Osteoblast (primary cell): ENCODE data around the gene MYO5B. TPM values are rescaled to one million over a fixed set of nuclear protein-coding genes. Genes with fewer than 3 reads are reported as not detected.

ENCODE experiments used
- DNase-seq: peaks from one replicate; pipeline ENCODE4 v3.0.0; 2011; ENCODE audit warnings: low spot score, mixed read lengths; ENCODE audit not compliant: insufficient read length; ENCODE audit errors: missing footprints
- H2AFZ ChIP-seq: 2 replicates; pipeline ENCODE4 v1.6.0; 2011; ENCODE audit warnings: mild to moderate bottlenecking, low read length
- H3K27ac ChIP-seq: 2 replicates; pipeline ENCODE4 v1.5.1; 2011; ENCODE audit warnings: mild to moderate bottlenecking, low read depth, low read length, moderate library complexity
- H3K27me3 ChIP-seq: 2 replicates; pipeline ENCODE4 v1.6.0; 2012; ENCODE audit warnings: mild to moderate bottlenecking, control low read depth, inconsistent platforms, low read length, moderate library complexity; ENCODE audit not compliant: insufficient read depth
- H3K36me3 ChIP-seq: 2 replicates; pipeline ENCODE4 v1.5.1; 2011; ENCODE audit warnings: mild to moderate bottlenecking, low read length, control low read depth, moderate library complexity; ENCODE audit not compliant: insufficient read depth
- H3K4me1 ChIP-seq: 2 replicates; pipeline ENCODE4 v1.5.1; 2011; ENCODE audit warnings: mild to moderate bottlenecking, low read length, control low read depth, moderate library complexity; ENCODE audit not compliant: insufficient read depth
- H3K4me2 ChIP-seq: 2 replicates; pipeline ENCODE4 v1.6.0; 2011; ENCODE audit warnings: mild to moderate bottlenecking, low read length; ENCODE audit not compliant: insufficient read depth
- H3K4me3 ChIP-seq: fragments of 200-600 bp; sonication (generic); 3 replicates; pipeline ENCODE4 v1.5.1; 2012; ENCODE audit warnings: mild to moderate bottlenecking, low read length, inconsistent platforms; ENCODE audit not compliant: insufficient read depth
- H3K79me2 ChIP-seq: 2 replicates; pipeline ENCODE4 v1.6.0; 2012; ENCODE audit warnings: mild to moderate bottlenecking, low read length, control low read depth, inconsistent platforms; ENCODE audit not compliant: insufficient read depth
- H3K9me3 ChIP-seq: 2 replicates; pipeline ENCODE4 v1.5.1; 2011; ENCODE audit warnings: low read depth, low read length, control low read depth
- H4K20me1 ChIP-seq: 2 replicates; pipeline ENCODE4 v1.6.0; 2012; ENCODE audit warnings: mild to moderate bottlenecking, low read length, control low read depth; ENCODE audit not compliant: insufficient read depth
- total RNA-seq: library from RNA; depleted of rRNA; stranded (reverse); fragments of >200 nt; gene quantifications from 2 replicates; pipeline ENCODE4 v1.2.3, GENCODE V29; 2012
- TF ChIP-seq, protein P1 (sequence below): IDR thresholded peaks from 2 replicates; pipeline ENCODE4 v1.5.1; 2011; ENCODE audit warnings: mild to moderate bottlenecking, low read depth, low read length, moderate library complexity; ENCODE audit errors: extremely low read depth

The MYO5B gene
- total RNA-seq, 1 donor = 0.36 TPM

GRCh38 chr18:50024466-50024865, 170.5 kb downstream of the MYO5B start:
- H4K20me1 ChIP-seq = no peaks in the 10 kb centered on the region
- no peaks in the 10 kb centered on the region for H3K79me2 ChIP-seq
- H3K36me3 ChIP-seq = no peaks in the 10 kb centered on the region
- no peaks in the 10 kb centered on the region for H3K9me3 ChIP-seq
- no peak overlapping the region for H2AFZ ChIP-seq
- H3K27ac ChIP-seq = no peak overlapping the region
- TF ChIP-seq, protein P1, sequence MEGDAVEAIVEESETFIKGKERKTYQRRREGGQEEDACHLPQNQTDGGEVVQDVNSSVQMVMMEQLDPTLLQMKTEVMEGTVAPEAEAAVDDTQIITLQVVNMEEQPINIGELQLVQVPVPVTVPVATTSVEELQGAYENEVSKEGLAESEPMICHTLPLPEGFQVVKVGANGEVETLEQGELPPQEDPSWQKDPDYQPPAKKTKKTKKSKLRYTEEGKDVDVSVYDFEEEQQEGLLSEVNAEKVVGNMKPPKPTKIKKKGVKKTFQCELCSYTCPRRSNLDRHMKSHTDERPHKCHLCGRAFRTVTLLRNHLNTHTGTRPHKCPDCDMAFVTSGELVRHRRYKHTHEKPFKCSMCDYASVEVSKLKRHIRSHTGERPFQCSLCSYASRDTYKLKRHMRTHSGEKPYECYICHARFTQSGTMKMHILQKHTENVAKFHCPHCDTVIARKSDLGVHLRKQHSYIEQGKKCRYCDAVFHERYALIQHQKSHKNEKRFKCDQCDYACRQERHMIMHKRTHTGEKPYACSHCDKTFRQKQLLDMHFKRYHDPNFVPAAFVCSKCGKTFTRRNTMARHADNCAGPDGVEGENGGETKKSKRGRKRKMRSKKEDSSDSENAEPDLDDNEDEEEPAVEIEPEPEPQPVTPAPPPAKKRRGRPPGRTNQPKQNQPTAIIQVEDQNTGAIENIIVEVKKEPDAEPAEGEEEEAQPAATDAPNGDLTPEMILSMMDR = no peak
- H3K4me1 ChIP-seq = no peaks in the 10 kb centered on the region
- no peak overlapping the region for H3K4me2 ChIP-seq
- no peaks in the 10 kb centered on the region for H3K27me3 ChIP-seq
- DNase-seq = no peak
- no peak overlapping the region for H3K4me3 ChIP-seq

DNA sequence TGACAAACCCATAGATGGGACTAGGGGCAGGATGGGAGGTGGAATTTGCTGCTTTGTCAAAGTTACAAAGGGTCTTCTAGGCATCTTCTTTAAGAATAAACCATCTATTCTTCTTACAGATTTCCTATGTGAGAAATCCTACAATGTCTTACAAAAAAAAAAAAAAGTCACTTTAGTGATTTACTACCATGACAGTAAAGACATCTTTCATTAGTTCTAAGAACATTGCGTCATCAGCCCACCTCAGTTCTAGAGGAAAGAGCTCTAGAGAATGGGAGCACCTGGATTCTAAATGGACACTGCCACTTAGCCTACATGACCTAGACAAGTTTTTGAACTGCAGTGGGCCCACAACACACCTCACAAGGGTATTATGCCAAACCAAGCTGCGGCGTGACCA, 172.0 kb downstream of the MYO5B start:
- TF ChIP-seq, protein P1 = no peak
- no peaks in the 10 kb centered on the region for H3K27me3 ChIP-seq
- H3K4me3 ChIP-seq = no peak overlapping the region
- no peaks in the 10 kb centered on the region for H3K9me3 ChIP-seq
- H3K4me1 ChIP-seq = no peaks in the 10 kb centered on the region
- H3K36me3 ChIP-seq = no peaks in the 10 kb centered on the region
- H3K27ac ChIP-seq = no peak overlapping the region
- H3K79me2 ChIP-seq = no peaks in the 10 kb centered on the region
- no peak overlapping the region for H3K4me2 ChIP-seq
- DNase-seq = no peak
- no peaks in the 10 kb centered on the region for H4K20me1 ChIP-seq
- no peak overlapping the region for H2AFZ ChIP-seq

DNA sequence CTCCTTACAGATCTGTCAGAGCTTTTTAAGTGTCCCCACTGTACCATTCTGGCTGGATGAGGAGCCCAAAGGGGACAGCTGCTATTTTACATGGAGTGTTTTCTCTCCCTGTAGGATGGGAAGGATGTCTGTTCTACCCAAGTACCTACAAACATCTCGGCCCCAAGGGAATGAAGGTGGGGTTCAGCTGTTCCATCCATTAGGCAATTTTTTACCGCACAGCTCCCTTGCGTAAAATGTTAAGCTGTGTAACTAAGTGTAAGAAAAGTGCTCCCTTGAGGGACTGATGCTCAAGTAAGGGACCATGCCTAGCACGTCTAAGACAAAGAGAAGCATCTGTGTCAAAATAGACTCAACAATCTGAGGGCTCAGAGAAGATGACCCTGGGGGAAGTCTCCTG, 180.3 kb downstream of the MYO5B start:
- no peaks in the 10 kb centered on the region for H3K27me3 ChIP-seq
- H3K4me2 ChIP-seq = no peak overlapping the region
- H4K20me1 ChIP-seq = no peaks in the 10 kb centered on the region
- peaks cover 5% of the 10 kb centered on the region for H3K4me1 ChIP-seq
- no peak overlapping the region for H2AFZ ChIP-seq
- H3K27ac ChIP-seq = no peak overlapping the region
- H3K4me3 ChIP-seq = no peak overlapping the region
- TF ChIP-seq, protein P1 = no peak
- H3K36me3 ChIP-seq = no peaks in the 10 kb centered on the region
- DNase-seq = no peak
- no peaks in the 10 kb centered on the region for H3K9me3 ChIP-seq
- H3K79me2 ChIP-seq = no peaks in the 10 kb centered on the region

DNA sequence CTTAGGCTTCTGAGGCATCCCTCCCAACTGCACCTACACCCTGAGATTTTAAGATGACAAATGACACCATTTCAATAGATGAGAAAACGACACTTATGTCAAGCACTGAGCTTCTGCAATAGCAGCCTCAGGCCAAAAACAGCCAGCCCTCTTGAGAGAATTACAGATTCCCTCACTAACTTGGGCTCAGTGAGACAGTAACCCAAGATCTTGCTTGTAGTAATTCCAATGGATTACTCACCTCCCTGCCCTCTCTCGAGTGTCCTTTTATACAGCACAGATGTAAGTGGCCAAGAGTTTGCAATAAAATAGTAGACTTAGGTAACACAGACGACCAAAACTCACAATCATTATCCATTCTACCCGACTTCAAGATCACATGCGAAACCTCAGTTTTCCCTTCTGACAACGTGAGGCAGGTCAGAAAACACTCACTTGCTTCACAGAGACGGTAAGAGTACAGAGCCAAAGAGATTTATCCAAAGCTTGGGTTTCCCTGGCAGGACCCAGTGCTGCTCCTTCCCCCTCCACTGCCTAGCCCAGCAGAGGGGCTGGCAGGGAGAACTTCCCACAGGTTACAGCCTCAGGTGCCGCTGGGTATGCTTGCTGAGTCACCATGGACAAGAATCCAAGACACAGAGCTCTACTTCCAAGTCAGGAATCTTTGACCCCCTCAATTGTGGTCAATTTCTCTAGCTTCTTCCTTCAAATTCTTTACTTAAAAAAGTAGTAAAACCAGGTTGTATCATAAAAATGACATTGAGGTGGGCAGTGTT, 181.4 kb downstream of the MYO5B start:
- H4K20me1 ChIP-seq = no peaks in the 10 kb centered on the region
- no peaks in the 10 kb centered on the region for H3K36me3 ChIP-seq
- no peak for DNase-seq
- no peak overlapping the region for H2AFZ ChIP-seq
- no peaks in the 10 kb centered on the region for H3K27me3 ChIP-seq
- H3K4me2 ChIP-seq = no peak overlapping the region
- no peaks in the 10 kb centered on the region for H3K9me3 ChIP-seq
- H3K79me2 ChIP-seq = no peaks in the 10 kb centered on the region
- H3K27ac ChIP-seq = no peak overlapping the region
- H3K4me1 ChIP-seq = peaks cover 5% of the 10 kb centered on the region
- H3K4me3 ChIP-seq = no peak overlapping the region
- TF ChIP-seq, protein P1 = no peak
